Middle frontal gyrus (tissue), 1 donor: ENCODE data around the gene ZNF837.
"Not testable (repeated sequence)": the region's sequence is repeated elsewhere in the genome, so short reads cannot be mapped to it uniquely, and the experiment has no call there.

Source experiments
- DNase-seq: peaks from one replicate; pipeline ENCODE4 v3.0.0-alpha.2; 2015; ENCODE audit warnings: low spot score; ENCODE audit errors: extremely low spot score

Gene ZNF837

GRCh38 chr19:58396691-58397532 lies 16.1 kb upstream of the ZNF837 start:
- DNase-seq, result no peak

DNA sequence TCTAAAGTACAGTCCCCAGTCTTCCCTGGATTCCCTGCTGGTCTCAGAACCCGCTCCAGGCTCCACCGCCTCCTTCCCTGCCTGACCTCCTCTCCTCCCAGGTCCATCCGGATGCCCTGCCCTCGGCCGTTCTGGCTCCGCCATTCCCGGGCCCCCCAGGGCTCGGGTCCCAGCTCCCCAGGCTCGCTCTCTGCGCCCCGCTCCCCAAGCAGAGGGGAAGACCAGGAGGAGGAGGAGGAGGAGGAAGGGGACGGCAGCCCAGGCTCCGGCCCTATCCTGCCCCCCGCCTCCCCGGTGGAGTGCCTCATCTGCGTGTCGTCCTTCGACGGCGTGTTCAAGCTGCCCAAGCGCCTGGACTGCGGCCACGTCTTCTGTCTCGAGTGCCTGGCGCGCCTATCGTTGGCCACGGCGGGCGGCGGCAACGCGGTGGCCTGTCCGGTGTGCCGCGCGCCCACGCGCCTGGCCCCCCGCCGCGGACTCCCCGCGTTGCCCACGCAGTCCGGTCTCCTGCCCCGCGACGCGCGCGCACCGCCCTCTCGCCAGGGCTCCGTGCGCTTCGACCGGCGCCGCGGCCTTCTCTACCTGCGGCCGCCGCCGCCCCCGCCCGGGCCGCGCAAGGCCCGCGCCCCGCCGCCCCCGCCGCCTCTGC lies 15.3 kb upstream of the ZNF837 start:
- DNase-seq, result no peak

GRCh38 chr19:58395220-58395978 lies 14.6 kb upstream of the ZNF837 start, which contains the start of gene RNF225:
Gene RNF225 (plus strand): TSS chr19:58395656. CDS start chr19:58396090, 434 bp downstream.
- no peak for DNase-seq

GRCh38 chr19:58394821-58395219 lies 14.0 kb upstream of the ZNF837 start:
- no peak for DNase-seq

- no peak for DNase-seq
These were observed 12.8 kb upstream of the ZNF837 start for GRCh38 chr19:58393725-58394033.

DNA sequence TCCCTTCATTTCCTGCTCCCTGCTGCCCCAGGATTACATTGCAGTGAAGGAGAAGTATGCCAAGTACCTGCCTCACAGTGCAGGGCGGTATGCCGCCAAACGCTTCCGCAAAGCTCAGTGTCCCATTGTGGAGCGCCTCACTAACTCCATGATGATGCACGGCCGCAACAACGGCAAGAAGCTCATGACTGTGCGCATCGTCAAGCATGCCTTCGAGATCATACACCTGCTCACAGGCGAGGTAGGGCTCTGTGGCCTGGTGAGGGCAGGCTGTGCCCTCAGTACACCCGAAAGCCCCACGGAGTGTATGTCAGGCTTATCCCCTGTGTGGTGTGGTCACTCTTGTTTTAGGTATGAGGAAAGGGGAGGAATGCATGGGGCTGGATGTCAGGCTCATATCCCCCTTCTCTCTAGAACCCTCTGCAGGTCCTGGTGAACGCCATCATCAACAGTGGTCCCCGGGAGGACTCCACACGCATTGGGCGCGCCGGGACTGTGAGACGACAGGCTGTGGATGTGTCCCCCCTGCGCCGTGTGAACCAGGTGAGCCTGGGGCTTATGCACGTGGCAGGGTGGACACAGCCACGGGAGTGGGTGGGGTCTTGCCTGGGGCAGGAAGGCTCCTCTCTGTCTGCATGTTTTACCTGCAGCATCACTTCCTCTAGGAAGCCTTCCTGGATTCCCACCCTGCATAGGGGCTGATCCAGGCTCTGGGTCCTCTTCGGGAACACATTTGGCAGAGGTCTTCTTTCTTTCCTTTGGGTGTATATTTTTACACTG lies 12.3 kb upstream of the ZNF837 start:
- DNase-seq, result no peak

DNA sequence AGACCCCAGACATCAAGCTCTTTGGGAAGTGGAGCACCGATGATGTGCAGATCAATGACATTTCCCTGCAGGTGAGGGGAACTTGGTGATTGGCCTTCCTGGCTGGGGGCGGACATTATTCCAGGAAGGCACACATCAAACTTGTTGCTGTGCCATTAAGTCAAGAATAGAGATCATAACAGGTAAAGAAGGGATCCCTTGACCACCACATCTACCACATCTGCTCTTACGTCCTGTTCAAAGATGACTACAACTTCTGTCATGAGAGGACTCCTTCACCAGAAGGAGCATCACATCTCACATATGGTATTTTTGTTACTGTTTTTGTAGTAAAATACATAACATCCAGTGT lies 7.3 kb upstream of the ZNF837 start:
- no peak for DNase-seq

DNA sequence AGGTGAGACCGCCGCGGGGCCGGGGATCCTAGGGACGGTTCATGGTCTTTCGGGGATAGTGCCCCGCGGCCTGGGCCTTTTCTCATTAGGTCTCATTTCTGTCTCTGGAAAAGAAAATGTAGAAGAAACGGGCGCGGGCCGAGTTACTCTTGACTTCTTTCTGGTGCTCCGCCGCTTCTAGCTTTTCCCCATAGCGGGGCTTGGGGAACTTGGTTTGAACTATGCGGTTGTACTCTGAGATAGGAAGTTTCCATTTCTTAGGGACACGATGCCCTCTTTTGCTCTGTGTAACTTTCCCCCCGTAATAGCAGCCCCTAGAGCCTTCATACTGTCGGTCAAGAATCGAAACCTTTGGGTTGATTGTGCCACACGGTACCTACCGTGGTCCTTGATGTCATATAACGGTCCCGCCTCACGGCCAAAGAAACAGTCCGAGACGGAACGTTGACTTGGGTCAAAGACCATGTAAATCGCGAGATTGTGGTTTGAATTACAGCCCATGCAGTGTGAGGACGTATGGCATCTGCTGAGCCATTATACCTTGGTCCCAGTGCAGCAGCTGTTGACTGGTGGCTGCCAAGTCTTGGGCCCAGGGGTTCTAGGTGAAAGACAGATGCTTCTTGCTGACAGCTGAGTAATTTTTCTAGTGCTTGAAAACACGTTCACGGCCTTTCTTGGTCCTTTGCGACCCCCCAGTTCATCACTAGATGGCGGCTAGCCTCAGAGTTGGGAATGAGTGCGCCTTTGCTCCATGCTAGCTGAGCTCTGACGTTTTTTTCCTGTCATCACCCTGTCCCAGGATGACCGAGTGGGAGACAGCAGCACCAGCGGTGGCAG lies 6.7 kb upstream of the ZNF837 start:
- DNase-seq, result no peak

- peak; percentile 99 for DNase-seq
These were observed 5.9 kb upstream of the ZNF837 start, which contains the start of gene RPS5 for GRCh38 chr19:58386576-58387337. Gene RPS5 (plus strand): TSS chr19:58387269. CDS start chr19:58388138, 869 bp downstream.

DNA sequence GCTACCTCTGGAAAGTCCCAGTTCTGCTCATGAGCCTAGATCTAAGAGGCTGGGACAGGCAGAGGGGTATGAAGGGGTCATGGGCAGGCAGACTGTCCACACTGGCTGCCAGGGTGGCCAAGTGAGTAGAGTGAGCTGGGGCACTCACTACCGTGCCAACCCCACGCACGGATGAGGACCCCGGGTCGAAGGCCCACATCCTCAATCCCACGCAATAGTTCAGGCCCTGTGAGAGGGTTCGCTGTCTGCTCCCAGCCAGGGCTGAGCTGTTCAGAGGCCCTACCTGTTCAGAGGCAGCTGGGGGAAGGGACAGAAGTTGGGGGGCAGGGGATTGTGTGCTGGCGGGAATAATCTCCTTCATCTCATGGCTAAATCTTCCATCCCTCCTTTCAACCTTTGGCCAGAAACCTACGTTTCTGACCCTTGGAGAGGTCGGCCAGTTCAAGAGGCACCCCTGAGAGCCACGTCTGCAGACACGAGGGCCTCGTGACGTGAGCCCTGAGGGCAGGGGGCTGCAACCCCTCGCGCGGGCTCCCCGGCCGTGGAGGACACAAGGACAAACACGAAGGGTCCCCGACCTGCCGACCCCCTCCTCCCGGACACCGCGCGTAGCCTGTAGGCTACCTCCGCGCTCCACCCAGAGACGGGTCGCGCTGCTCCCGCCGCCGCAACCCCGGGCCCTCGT lies 5.2 kb upstream of the ZNF837 start:
- no peak for DNase-seq

DNA sequence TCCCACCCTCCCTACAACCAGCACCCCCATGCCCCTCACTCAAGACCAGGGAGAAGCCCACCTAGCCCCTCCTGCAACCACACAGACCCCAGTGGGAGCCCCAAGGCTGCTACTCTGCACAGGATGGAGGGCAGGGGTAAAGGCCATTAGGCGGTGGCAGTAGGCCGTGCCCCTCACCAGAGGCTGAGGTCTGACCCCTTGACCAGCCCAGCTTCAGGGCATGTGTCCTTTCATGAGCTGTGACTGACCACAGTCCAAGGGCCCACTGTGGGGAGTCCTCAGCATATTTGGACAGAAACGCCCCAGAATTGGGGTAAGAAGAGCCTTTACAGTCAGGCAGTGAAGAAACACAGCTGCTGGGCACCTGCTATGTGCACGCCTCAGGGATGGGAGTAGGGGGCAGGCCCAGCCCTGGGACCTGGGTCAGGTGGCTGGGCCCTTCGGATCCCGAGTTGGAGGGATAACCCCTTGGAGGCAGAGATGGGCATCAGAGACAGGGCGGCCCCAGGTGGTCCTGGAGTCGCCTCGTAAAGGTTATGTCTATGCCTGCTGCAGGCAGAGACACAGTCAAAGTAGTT lies 4.6 kb upstream of the ZNF837 start:
- no peak for DNase-seq

DNA sequence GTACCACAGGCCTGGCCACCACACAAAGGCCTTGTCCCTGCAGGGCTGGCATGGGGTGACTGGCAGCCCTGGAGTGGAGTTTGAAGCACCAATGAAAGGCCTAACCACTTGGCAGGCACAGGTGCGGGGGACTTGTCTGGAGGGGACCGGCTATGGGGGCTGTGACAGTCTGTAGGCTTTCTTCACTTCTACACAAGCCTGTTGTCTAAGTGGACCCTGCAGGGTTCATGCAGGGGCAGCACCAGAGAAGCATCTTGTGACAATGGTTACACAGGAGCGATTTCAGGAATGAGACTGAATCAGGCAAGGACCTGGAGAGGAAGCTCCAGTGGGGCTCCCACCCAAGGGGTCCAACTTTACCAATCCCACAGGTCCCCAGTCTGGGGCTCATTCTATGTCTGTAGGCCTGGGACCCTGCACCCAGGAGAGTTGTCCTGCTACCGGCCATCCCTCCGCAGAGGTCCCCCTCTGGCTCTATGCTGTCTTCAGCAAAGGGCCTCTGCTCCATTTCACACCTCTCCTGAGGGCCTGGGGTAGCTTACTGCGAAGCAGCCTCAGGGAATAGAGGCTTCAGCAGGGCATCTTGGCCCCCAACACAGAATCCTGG lies 2.3 kb upstream of the ZNF837 start:
- no peak for DNase-seq

DNA sequence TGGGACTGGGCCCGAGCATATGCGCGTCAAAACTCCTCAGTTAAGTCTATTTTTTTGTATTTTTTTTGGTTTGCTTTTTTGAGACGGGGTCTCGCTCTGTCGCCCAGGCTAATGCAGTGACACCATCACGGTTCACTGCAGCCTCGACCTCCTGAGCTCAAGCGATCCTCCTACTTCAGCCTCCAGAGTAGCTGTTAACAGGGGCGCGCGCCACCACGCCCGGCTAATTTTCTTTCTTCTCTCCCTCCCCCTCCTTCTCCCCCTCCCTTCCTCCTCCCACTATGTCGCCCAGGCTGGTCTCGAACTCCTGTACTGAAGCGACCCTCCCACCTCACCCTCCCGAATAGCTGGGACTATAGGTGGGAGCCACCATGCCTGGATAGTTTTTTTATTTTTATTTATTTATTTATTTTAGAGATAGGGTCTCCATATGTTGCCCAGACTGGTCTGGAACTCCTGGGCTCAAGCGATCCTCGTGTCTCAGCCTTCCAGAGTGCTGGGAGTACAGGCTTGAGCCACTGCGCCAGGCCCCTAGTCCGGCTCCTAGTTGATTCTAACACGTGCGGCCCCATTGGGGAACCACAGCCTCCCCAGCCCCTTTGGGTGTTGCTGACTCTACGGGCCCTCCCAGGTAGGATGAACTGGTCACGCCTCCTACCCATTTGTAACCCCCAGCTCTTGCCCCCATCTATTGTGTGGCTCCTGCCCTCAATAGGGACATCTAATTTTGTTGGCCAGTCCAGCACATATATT lies 806 bp upstream of the ZNF837 start:
- no peak for DNase-seq

GRCh38 chr19:58380037-58380661 lies 681 bp downstream of the ZNF837 start:
- DNase-seq, result no peak

- DNase-seq, result no peak
These were observed 1.6 kb downstream of the ZNF837 start for GRCh38 chr19:58379246-58379645.

DNA sequence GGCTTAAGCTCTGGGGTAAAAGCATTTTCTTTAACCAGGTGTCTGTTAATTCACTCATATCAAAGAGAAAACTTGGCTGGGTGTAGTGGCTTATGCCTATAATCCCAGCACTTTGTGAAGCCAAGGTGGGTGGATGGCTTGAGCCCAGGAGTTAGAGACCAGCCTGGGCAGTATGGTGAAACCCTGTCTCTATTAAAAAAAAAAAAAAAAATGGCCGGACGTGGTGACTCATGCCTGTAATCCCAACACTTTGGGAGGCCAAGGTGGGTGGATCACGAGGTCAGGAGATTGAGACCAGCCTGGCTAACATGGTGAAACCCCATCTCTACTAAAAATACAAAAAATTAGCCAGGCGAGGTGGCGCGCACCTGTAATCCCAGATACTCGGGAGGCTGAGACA lies 4.1 kb downstream of the ZNF837 start:
- DNase-seq, result not testable (repeated sequence)

DNA sequence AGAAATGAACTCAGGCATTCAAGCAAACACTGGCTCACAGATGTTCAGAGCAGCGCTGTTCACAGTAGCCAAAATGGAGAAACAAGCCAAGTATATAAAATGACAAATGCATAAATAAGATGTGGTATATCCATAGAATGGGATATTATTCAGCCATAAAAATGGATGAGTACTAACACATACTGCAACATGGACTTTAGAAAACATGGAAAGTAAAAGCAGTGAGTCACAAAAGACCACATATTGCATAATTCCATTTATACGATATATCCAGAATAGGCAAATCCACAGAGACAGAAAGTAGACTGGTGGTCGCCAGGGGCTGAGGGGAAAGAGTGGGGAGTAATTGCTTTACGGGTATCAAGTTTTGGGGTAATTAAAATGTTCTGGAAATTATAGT lies 6.6 kb downstream of the ZNF837 start:
- no peak for DNase-seq
